Heart right ventricle (tissue), 16 donors: ENCODE measurements around the gene OR13C2. TPM values are rescaled to one million over a fixed set of nuclear protein-coding genes. Genes with fewer than 3 reads are reported as not detected.

Source experiments
- ATAC-seq, 8 donors: fragments of 200-7000 bp; cut with Tn5 transposase; one replicate each; pipeline ENCODE4 v1.9.1; 2020; ENCODE audit warnings: mild to moderate bottlenecking in 8 of 8, moderate library complexity in 8 of 8, moderate number of reproducible peaks in 1 of 8
- DNase-seq, 2 donors: peaks; one replicate each; pipeline ENCODE4 v3.0.0-alpha.2; 2020
- H3K27ac ChIP-seq, 10 donors: fragments of 200-600 bp; sonication (generic) in 2 of 10; one replicate each; pipeline versions ENCODE4 v1.5.0 to v1.8.0; 2020 to 2022; ENCODE audit warnings: mild to moderate bottlenecking in 3 of 10
- H3K27me3 ChIP-seq, 7 donors: fragments of 200-600 bp; one replicate each; pipeline ENCODE4 v1.8.0; 2021 to 2022; ENCODE audit warnings: mild to moderate bottlenecking in 2 of 7
- H3K36me3 ChIP-seq, 9 donors: fragments of 200-600 bp; sonication (generic) in 1 of 9; one replicate each; pipeline versions ENCODE4 v1.5.0 to v1.8.0; 2020 to 2022; ENCODE audit warnings: mild to moderate bottlenecking in 2 of 9
- H3K4me1 ChIP-seq, 9 donors: fragments of 200-600 bp; sonication (generic) in 1 of 9; one replicate each; pipeline versions ENCODE4 v1.5.0 to v1.8.0; 2020 to 2022; ENCODE audit warnings: mild to moderate bottlenecking in 4 of 9
- H3K4me3 ChIP-seq, 10 donors: fragments of 200-600 bp; sonication (generic) in 2 of 10; one replicate each; pipeline versions ENCODE4 v1.5.0 to v1.8.0; 2020 to 2022; ENCODE audit warnings: mild to moderate bottlenecking in 7 of 10, moderate library complexity in 2 of 10
- H3K9me3 ChIP-seq, 11 donors: fragments of 200-600 bp in 10 of 11; sonication (generic) in 2 of 11; one replicate each; pipeline versions ENCODE4 v1.5.0 to v1.8.0; 2013 to 2022; ENCODE audit warnings: mild to moderate bottlenecking in 2 of 11, control low read depth in 1 of 11, moderate library complexity in 1 of 11
- WGBS, 2 donors: extraction: QIAGEN DNeasy Blood & Tissue Kit; methylation state at CpG; one replicate each; pipeline ENCODE4 v1.1.7; 2013; ENCODE audit warnings: inconsistent platforms in 1 of 2; 5-methylcytosine and 5-hydroxymethylcytosine counted together
- intact Hi-C, 10 donors: fragments of 100-400 bp; cut with DNase I; formaldehyde crosslinking; loops; one replicate each; pipeline versions ENCODE4 v1.11.1 to v1.14.2; 2022
- polyA plus RNA-seq, 2 donors: library from polyadenylated mRNA; stranded (reverse); fragments of 200-250 nt; gene quantifications; one replicate each; pipeline ENCODE4 v1.2.3, GENCODE V29; 2013
- total RNA-seq, 10 donors: library from RNA; stranded (reverse); fragmentation: NEBNext Ultra II Directional in 3 of 10; extraction: Animal tissue kit (Norgen Biotek cat#: 25700) in 3 of 10; gene quantifications; one replicate each; pipeline versions ENCODE4 v1.2.1 to v1.2.4, GENCODE V29; 2021 to 2023
- TF ChIP-seq, protein P1 (sequence below), 9 donors: fragments of 200-600 bp; sonication (generic) in 2 of 9; IDR thresholded peaks; one replicate each; pipeline versions ENCODE4 v1.5.0 to v1.8.0; 2021 to 2022; ENCODE audit warnings: antibody characterized with exemption in 9 of 9, mild to moderate bottlenecking in 5 of 9, moderate library complexity in 1 of 9
- donor health status: Arrhythmogenic right ventricular cardiomyopathy.
- donor health status: ischemic (EF 13 %, LVEDD 7.1; RV severe dilation, severe dysfunction).
- donor health status: healthy with polysubstance abuse.
- donor health status: DM: no; HTN: yes; CAD: no.
- donor health status: DM: no; HTN: no; CAD: no.
- donor health status: ischemic (EF 25% LVEDD 6.9; RV normal size, moderate dysfunction).
- donor health status: ischemic (EF 25% LVEDD 5.7; RV mildly dilated, moderate dysfunction).
- donor health status: healthy.
- donor health status: DM: yes; HTN: yes; CAD: no.
- donor health status: Ischemic cardiomyopathy.
- donor health status: ischemic (EF 35%, LVEDD 5.7; RV mildly dilated, moderate dysfunction).
- donor health status: nonischemic (EF 11% LVEDD 7.7; RV severe dilation, severe dysfunction).
- donor health status: DM: yes; HTN: yes; CAD: no.
- donor health status: PGD.
- donor health status: ischemic (EF 29% LVEDD 5.4; RV normal size, mild dysfunction).
- donor health status: nonischemic (EF 23%, LVEDD 6.1; RV moderate dilation, normal function).

OR13C2 gene
- total and polyA plus RNA-seq, 12 donors = not detected

DNA sequence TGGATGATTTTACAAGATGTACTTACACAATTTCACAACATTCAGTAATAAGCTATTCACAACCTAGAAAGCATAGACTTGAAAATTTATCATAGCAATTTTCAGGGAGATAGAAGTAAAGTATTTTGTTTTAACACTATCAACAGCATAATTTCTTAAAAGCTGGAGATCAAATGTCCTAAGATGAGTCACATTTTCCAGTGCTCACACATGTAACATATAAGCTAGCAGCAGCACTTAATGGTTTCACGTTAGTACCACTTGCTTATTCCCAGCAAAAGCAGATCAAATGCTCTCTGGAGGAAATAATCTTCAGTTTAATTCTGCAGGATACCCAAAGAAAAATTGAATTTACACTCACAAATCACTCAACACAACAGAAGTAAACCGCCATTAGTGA, 30.0 kb downstream of the OR13C2 start:
- intact Hi-C loops = no loop called here
- Histone ChIP-seq H3K27ac (no peak overlapping the region), H3K27me3 (no peaks in the 10 kb centered on the region), H3K36me3 (no peaks in the 10 kb centered on the region), H3K4me3 (no peak overlapping the region), H3K9me3 (peaks cover 0 to 28% (median 12%) of the 10 kb centered on the region in 11 donors), H3K4me1 (no peaks in the 10 kb centered on the region)
- ATAC-seq (no peak), DNase-seq (no peak)
- WGBS, 2 donors = 57 to 74% methylated on average over 2 of the region's 2 CpGs
- TF ChIP-seq, protein P1, sequence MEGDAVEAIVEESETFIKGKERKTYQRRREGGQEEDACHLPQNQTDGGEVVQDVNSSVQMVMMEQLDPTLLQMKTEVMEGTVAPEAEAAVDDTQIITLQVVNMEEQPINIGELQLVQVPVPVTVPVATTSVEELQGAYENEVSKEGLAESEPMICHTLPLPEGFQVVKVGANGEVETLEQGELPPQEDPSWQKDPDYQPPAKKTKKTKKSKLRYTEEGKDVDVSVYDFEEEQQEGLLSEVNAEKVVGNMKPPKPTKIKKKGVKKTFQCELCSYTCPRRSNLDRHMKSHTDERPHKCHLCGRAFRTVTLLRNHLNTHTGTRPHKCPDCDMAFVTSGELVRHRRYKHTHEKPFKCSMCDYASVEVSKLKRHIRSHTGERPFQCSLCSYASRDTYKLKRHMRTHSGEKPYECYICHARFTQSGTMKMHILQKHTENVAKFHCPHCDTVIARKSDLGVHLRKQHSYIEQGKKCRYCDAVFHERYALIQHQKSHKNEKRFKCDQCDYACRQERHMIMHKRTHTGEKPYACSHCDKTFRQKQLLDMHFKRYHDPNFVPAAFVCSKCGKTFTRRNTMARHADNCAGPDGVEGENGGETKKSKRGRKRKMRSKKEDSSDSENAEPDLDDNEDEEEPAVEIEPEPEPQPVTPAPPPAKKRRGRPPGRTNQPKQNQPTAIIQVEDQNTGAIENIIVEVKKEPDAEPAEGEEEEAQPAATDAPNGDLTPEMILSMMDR (IDR thresholded peaks at IDR 0.05) = no peak

DNA sequence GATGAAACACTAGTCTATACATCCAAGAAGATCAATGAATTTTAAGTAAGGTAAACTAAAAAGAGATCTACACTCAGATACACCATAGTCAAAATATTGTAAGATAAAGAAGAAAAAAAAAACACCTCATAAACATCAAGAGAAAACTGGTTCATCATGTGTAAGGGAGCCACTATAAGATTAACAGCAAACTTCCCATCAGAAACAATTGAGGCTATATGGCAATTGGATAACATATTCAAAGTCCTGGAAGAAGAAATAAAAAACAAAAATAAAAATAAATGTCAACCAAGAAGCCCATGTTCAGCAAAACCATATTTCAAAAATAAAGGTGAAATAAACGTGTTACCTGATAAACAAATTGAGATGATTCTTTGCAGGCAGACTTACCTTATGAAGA, 32.8 kb downstream of the OR13C2 start:
- no peaks in the 10 kb centered on the region for H3K27me3 ChIP-seq
- H3K36me3 ChIP-seq = no peaks in the 10 kb centered on the region
- no peak overlapping the region for H3K27ac ChIP-seq
- H3K4me1 ChIP-seq = no peaks in the 10 kb centered on the region
- peaks cover 0 to 28% (median 12%) of the 10 kb centered on the region in 11 donors for H3K9me3 ChIP-seq
- H3K4me3 ChIP-seq = no peak overlapping the region
- intact Hi-C loops = no loop called here
- ATAC-seq (no peak), DNase-seq (no peak)
- 62 to 82% methylated on average over 1 of the region's 1 CpG for WGBS, 2 donors
- TF ChIP-seq, protein P1 (IDR thresholded peaks at IDR 0.05) = no peak

DNA sequence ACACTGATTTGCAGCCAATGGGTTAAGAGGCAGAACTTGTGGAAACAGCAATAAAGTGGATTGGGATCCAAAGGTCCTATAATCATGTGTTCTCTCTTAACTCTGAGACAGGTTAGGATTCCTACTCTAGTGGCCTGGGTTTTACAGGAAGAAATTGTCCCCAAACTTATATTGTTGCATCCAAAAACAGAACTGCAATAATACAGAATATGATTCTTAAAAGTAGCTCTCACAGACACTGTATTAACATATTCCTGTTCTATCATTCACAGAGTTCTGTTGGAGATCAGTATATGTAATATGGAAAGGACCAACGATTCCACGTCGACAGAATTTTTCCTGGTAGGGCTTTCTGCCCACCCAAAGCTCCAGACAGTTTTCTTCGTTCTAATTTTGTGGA, 36.6 kb downstream of the OR13C2 start, which contains the start of gene OR13C8:
Gene OR13C8, plus strand, starts transcription at position 301 of the 400 bp plus-strand sequence. Its CDS starts 0 bp downstream, at position 301.
- Histone ChIP-seq H3K4me1 (no peaks in the 10 kb centered on the region), H3K27ac (no peak within 1 kb of the TSS), H3K4me3 (no peak within 1 kb of the TSS), H3K36me3 (no peaks in the 10 kb centered on the region), H3K27me3 (no peaks in the 10 kb centered on the region), H3K9me3 (peaks cover 0 to 28% (median 12%) of the 10 kb centered on the region in 11 donors)
- TF ChIP-seq, protein P1 (IDR thresholded peaks at IDR 0.05) = no peak
- DNase-seq (no peak), ATAC-seq (no peak)
- intact Hi-C loops = no loop called here
- WGBS, 2 donors = 83 to 88% methylated on average over 4 of the region's 4 CpGs

DNA sequence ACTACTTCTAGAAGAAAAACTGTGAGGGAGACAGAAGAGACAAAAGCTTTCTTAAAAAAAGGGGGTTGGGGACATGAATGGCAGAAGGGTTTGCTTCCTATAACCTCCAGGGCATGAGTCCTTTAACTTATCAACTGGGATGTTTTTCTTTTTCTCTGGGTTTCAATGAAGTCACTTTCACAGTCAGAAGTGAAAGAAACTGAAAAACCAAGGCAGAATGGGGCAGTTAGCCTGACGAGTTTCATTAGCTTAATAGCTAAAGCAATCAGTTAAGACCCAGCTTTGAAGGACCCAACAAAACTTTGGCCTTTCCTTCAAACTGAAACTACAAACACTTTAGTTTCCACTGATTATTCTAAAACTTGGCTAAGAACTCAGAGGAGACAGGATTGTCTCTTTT, 41.1 kb downstream of the OR13C2 start:
- H3K9me3 ChIP-seq = peaks cover 0 to 9% (median 4%) of the 10 kb centered on the region in 11 donors
- H3K4me3 ChIP-seq = no peak overlapping the region
- TF ChIP-seq, protein P1 (IDR thresholded peaks at IDR 0.05) = no peak
- H3K27me3 ChIP-seq = no peaks in the 10 kb centered on the region
- no peak overlapping the region for H3K27ac ChIP-seq
- H3K36me3 ChIP-seq = no peaks in the 10 kb centered on the region
- DNase-seq (no peak), ATAC-seq (no peak)
- H3K4me1 ChIP-seq = no peaks in the 10 kb centered on the region
- WGBS, 2 donors = 42 to 64% methylated on average over 1 of the region's 1 CpG
- intact Hi-C loops = no loop called here
